GM19239 (cell line): ENCODE results near the gene CMPK2.

ENCODE experiments used
- DNase-seq: peaks from one replicate; pipeline ENCODE4 v3.0.0; 2011; ENCODE audit warnings: low spot score; ENCODE audit not compliant: insufficient read length
- FAIRE-seq: peaks from 2 replicates; lab custom pipeline; 2011; peaks lifted over from hg19 to GRCh38; lab: Jason Lieb, UNC

The CMPK2 gene

DNA sequence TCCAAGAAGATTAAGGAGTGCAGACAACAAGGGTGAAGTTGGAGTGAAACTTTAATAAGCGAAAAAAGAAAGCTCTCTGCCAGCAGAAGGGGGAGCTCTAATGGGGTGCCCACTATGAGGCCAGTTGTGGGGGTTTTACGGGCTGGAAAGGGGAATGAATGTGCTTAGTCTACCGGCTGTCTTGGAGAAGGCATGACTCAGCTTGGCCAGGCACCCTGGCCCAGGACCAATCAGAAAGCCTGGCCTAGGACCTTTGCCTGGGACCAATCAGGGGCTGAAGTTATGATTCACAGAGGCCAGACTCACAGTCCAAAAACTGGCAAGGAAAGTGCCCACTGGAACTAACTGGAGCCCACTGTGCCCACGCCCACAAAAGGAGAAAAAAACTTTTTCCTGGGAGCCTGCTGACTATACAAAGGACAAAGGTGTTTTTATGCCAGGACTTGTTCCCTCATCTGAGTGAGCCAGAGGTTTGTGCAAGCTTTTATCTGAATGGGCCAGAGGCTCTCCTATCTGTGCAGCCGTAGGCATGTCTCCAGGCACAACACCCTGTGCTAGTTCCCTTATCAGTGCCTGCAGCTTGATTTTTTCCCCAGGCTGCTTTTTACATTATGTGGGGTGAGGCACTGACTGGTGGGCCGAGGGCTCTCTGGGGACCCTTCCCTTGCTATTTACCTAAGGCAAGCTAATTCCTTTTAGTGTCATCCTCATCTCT lies 18.6 kb downstream of the CMPK2 start:
- no peak for DNase-seq

DNA sequence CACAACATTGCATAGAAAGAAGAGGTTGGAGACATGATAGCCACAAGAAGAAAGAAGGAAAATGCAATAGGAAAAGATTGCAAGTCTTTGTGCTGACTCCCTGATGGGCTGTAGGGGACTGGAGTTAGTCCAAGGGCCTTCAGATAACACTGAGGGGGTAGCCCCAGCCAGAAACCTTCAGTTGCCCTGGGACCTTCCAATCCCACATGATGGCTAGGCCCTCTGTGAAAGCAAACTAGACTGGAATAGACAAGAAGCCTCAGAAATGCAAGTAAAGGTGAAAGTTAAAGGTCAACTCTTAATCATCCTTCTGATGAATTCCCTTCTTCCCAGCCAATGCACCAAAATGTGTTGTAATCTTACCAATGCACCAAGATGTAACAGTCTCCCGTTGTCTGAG lies 19.2 kb downstream of the CMPK2 start:
- DNase-seq = no peak
- no peak for FAIRE-seq

More for the DNA sequence above, 18.6 kb downstream of the CMPK2 start:
- FAIRE-seq = no peak

DNA sequence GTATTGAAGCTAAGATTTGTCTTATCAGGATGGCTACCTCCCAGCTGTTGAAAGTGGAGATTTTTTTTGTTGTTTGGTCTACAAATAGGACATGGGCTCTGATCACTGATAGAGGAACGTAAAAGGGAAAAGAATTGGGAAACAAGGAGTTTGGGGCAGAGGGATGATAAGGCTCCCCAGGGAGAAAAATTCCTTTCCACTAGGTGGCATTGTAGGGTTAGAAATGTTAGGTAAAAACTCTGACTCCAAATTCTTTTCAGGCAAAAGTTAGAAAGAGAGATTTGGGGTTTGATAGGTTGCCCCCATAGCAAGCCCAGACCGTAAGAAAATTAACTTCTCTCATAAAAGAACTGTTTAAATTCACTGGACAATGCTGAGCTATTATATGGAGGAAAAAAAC lies 19.8 kb downstream of the CMPK2 start:
- no peak for FAIRE-seq

DNA sequence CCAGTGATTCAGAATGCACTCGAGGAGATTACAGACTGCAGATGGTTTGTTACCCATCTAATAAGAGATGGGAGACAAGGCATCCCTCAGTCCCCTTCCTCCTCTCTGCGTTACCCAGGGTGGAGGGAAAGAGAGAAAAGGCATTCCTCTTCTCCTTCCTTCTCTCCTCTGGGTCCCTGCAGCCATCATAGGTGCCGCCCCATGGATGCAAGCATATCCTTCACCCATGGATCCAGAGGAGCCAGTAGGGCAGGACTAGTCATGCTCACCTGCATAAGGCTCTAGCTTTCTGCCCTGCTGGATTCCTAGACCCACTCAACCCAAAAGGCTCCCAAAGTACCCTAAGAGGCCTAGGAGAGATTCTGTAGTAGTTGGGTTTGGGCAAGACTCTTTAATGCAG lies 20.4 kb downstream of the CMPK2 start:
- FAIRE-seq (no peak), DNase-seq (no peak)

More for the DNA sequence above, 19.8 kb downstream of the CMPK2 start:
- DNase-seq = no peak

- FAIRE-seq (no peak), DNase-seq (no peak)
These were observed 24.0 kb downstream of the CMPK2 start for GRCh38 chr2:6841537-6842287.

GRCh38 chr2:6838673-6839319 lies 26.9 kb downstream of the CMPK2 start:
- no peak for FAIRE-seq
- DNase-seq = no peak

DNA sequence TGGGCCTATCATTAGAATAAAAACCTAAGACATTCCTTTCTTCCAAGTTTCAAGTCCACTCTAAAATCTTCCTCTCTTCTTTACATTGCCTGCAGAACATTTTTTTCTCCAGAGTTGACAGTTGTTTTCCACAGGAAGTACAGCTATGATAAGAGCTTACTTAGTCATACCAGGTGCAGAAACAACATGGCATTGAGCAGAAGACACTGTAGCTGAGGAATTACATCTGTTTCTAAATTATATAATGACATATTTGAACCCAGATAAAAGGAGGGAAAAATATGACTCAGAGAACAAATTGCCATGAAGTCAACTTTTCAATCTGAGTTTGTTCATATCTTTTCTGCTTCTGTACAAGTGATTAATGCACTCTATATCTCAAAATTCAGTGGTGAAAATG lies 30.2 kb downstream of the CMPK2 start:
- FAIRE-seq = no peak

GRCh38 chr2:6834163-6834562 lies 31.5 kb downstream of the CMPK2 start:
- FAIRE-seq (no peak), DNase-seq (no peak)

More for the DNA sequence above, 30.2 kb downstream of the CMPK2 start:
- no peak for DNase-seq

- DNase-seq (no peak), FAIRE-seq (no peak)
These were observed 32.5 kb downstream of the CMPK2 start for GRCh38 chr2:6833300-6833604.

DNA sequence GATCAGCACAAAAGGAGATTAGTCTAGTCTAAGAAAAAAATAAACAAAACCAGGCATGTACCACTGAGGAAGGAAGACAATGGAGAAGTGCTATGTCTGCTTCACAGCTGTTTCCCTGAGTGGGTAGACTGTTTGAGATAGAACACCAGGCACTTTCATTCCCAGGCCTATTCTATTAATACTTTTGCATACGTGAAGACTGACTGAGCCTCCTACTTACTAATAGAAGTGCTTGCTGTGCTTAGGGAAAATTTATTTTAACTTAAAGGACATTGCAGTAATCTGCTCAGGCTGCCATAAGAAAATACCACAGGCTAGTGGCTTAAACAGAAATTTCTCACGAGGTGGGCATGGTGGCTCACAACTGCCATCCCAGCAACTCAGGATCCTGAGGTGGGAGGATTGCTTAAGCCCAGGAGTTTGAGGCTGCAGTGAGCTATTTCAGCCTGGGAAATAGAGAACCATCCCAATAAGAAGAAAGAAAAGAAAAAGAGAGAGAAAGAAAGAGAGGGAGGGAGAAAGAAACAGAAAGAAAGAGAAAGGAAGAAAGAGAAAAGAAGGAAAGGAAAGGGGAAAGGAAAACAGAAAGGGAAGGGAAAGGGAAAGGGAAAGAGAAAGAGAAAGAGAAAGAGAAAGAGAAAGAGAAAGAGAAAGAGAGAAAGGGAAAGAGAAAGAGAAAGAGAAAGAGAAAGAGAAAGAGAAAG lies 33.0 kb downstream of the CMPK2 start:
- no peak for FAIRE-seq
- no peak for DNase-seq

DNA sequence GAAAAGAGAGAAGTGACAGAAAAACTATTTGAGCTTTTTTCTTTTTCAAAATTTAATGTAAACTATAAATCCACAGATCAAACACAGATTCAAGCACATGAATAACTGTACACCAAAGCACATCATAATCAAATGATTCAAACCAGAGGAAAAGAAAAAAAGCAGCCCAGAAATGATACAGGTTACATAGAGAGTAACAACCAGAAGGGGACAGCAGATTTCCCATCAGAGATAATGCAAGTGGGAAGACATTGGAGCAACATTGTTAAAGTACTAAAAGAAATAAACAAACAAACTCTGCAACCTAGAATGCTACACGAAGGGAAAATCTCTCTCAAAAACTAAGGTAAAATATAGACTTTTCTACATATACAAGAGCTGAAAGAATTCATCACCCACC lies 34.5 kb downstream of the CMPK2 start:
- no peak for DNase-seq
- FAIRE-seq = no peak

DNA sequence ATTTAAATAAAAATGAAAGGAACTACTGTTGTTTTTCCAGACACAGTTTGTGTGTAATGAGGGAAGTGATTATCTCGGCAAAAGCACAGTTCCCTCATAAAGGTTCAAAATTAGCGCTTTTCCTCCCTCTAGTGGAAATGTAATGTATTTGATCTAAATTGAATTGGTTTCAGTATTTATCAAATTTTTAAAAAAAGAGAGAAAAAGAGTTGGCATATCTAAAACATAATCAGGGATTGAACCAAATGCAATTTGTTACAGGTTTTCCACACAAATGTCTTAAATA lies 37.5 kb downstream of the CMPK2 start:
- FAIRE-seq = no peak
- no peak for DNase-seq

GRCh38 chr2:6827566-6828298 lies 38.0 kb downstream of the CMPK2 start:
- no peak for FAIRE-seq
- DNase-seq = no peak

DNA sequence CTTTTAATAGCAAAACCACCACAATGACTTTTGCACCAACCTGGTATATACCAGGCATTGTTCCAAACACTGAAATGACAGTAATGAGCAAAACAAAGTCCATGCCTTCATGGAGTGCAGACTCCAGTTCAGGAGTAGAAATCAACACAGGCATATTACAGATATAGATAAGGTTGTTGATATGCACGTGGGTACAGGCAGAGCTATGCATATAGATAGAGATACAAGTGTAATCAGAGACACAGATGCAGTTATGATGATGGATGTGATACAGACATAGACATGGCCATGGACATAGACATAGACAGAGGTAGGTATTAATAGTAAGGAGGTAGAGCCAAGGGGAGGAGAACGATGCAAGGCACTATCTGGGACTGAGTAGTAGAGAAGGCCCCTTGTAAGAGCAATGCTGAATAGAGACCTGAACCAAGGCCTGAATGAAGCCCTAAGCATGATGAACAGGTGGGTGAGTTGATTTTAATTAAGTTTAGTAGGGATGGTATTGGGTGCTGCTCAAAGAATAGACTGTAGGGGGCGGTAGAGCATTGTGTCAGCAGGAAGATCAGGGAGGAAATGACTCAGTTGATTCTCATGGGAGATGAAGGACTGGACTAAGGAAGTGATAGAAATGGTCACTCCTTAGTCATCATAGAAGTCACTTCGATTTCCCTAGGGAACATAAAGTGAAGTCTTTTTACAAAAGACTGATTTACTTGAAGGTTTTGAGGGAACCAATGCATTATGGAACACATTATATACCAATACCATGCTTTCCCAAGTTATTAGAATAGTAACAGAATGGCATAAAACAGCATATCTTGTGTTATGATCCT lies 39.4 kb downstream of the CMPK2 start:
- FAIRE-seq (peak; percentile 93), DNase-seq (peak; percentile 60)

- DNase-seq = no peak
- no peak for FAIRE-seq
These were observed 40.7 kb downstream of the CMPK2 start for GRCh38 chr2:6824962-6825361.

DNA sequence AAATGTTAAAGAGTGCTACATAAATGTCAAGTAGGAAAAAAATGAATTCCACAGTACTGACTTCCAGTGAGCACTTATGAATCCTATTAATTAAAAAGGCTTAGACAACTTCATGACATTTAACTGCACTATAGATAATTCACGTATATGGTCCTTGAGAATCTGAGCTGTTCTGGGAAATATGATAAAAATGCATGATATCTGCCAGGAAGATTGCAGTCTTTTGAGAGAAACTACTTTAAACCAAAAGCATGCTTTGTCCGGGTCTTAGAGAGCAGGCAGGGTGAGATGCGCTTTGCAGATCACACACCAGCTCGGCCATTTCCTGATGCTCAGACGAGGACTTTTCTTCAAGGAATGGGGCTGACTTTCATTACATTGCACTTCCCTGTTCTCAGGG lies 42.6 kb downstream of the CMPK2 start:
- FAIRE-seq (no peak), DNase-seq (no peak)

DNA sequence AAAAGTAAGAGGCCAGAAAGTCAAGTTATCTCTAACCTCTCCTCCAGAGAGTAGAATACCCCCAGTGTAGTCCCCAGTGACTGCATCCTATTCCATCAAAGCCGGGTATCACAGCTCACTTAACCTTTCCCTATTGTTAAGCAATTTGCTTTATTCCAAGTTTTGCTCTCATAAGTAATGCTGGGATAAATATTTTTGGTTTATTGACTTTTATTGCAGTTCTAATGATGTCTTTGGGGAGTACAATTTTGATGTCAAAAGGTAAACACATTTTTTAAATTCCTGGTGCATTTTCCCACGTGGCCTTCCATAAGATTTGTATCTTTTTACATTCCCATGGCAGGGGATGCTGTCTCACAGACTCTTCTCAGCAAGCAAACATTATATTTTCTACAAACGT lies 43.3 kb downstream of the CMPK2 start:
- DNase-seq (no peak), FAIRE-seq (no peak)

DNA sequence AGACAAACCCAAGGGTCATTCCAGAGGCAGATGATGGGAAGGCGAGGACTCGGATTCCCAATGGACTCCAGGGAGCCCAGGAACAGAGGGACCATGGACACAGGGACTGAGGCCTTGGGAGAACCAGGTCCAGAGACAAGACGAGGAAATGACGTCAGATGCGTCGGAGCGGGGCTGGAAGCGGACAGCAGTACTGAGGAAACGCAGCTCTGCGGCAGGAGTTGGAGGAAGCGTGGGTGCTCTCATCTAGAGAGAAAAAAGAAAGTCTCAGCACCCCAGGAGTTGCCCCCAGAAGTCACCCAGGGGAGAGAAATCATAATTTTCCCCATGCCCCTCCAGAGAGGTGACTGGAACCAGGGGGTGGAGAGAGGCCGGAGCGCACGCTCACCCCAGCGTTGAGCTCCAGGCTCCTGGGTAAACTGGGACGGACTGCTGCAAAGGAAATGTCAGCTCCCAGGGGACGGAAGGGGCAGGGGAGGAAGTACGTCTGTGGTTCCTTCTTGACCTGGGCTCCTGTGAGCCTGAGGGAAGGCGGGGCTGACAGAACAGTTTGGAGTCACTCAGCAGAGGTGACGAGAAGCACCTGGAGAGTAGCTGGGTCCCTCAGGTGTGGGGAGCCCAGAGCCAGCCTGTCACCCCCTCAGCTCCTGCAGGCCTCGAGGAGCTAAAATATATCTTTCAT lies 44.7 kb downstream of the CMPK2 start:
- FAIRE-seq (no peak), DNase-seq (no peak)

DNA sequence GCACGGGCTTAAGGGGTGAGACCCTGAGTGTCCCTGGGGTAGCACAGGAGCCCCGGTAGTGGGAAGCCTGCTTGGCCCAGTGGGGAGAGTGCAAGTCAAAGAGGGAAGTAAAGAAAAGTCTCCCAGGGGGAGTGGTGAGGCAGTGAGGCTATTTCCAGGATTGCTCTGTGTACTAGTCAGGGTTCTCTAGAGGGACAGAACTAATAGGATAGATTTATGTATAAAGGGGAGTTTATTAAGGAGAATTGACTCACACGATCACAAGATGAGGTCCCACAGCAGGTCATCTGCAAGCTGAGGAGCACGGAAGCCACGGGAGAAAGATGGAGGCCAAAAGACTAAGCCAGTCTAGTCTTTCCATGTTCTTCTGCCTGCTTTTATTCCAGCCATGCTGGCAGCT lies 45.5 kb downstream of the CMPK2 start:
- no peak for FAIRE-seq
- no peak for DNase-seq
